HL-60/S4 treated with retinoic acid at 250 ng/mL for 4 days and 3 days (cell line): Measurements from ENCODE around the gene CADM1.

ENCODE experiments used
- in situ Hi-C: fragments of 300-500 bp; cut with MboI; formaldehyde crosslinking; loops from 2 replicates; pipeline ENCODE4 v1.7.0; 2022; ENCODE audit warnings: low sequenced_read_pairs

CADM1 gene

GRCh38 chr11:115193914-115194801, 310.1 kb downstream of the CADM1 start:
- in situ Hi-C loops = no loop called here

- in situ Hi-C loops = no loop called here
Measured at GRCh38 chr11:115191761-115192160, 312.5 kb downstream of the CADM1 start.

- in situ Hi-C loops = no loop called here
Measured at GRCh38 chr11:115190196-115190595, 314.0 kb downstream of the CADM1 start.

- in situ Hi-C loops = no loop called here
Measured at GRCh38 chr11:115188898-115189278, 315.3 kb downstream of the CADM1 start.

- in situ Hi-C loops = no loop called here
Measured at GRCh38 chr11:115188188-115188897, 315.9 kb downstream of the CADM1 start.

- in situ Hi-C loops = no loop called here
Measured at GRCh38 chr11:115185931-115186330, 318.3 kb downstream of the CADM1 start.

GRCh38 chr11:115185507-115185906, 318.7 kb downstream of the CADM1 start:
- in situ Hi-C loops = no loop called here

- in situ Hi-C loops = no loop called here
Measured at GRCh38 chr11:115184901-115185300, 319.3 kb downstream of the CADM1 start.

- in situ Hi-C loops = no loop called here
Measured at GRCh38 chr11:115183830-115184229, 320.4 kb downstream of the CADM1 start.

- in situ Hi-C loops = no loop called here
Measured at GRCh38 chr11:115183136-115183535, 321.1 kb downstream of the CADM1 start.

GRCh38 chr11:115182282-115182955, 321.8 kb downstream of the CADM1 start:
- in situ Hi-C loops = no loop called here

- in situ Hi-C loops = no loop called here
Measured at GRCh38 chr11:115181538-115181937, 322.7 kb downstream of the CADM1 start.

- in situ Hi-C loops = no loop called here
Measured at GRCh38 chr11:115180272-115180671, 323.9 kb downstream of the CADM1 start.

- in situ Hi-C loops = no loop called here
Measured at GRCh38 chr11:115179636-115180035, 324.6 kb downstream of the CADM1 start.

GRCh38 chr11:115178705-115179104, 325.5 kb downstream of the CADM1 start:
- in situ Hi-C loops = no loop called here

- in situ Hi-C loops = no loop called here
Measured at GRCh38 chr11:115173136-115173535, 331.1 kb downstream of the CADM1 start.

- in situ Hi-C loops = no loop called here
Measured at GRCh38 chr11:115170133-115170815, 333.9 kb downstream of the CADM1 start.

GRCh38 chr11:115169251-115169650, 335.0 kb downstream of the CADM1 start:
- in situ Hi-C loops = no loop called here

GRCh38 chr11:115168686-115169085, 335.5 kb downstream of the CADM1 start:
- in situ Hi-C loops = no loop called here

GRCh38 chr11:115168229-115168671, 336.0 kb downstream of the CADM1 start:
- in situ Hi-C loops = no loop called here

GRCh38 chr11:115167456-115167855, 336.8 kb downstream of the CADM1 start:
- in situ Hi-C loops = no loop called here
